Keratinocyte (primary cell): ENCODE measurements around the gene S100A13. TPM values are rescaled to one million over a fixed set of nuclear protein-coding genes. Genes with fewer than 3 reads are reported as not detected.

Source experiments
- DNase-seq: peaks from one replicate; pipeline ENCODE4 v3.0.0-alpha.2; 2011; ENCODE audit warnings: low read depth, missing footprints, low spot score
- FAIRE-seq: peaks from 2 replicates; lab custom pipeline; 2011; peaks lifted over from hg19 to GRCh38; lab: Jason Lieb, UNC
- H2AFZ ChIP-seq: 2 replicates; pipeline ENCODE4 v1.6.0; 2012; ENCODE audit warnings: low read length, control low read depth, inconsistent platforms; ENCODE audit not compliant: control insufficient read depth
- H3K27ac ChIP-seq: 2 replicates; pipeline ENCODE4 v1.5.1; 2011; ENCODE audit warnings: low read length; ENCODE audit not compliant: control insufficient read depth, insufficient read depth
- H3K27me3 ChIP-seq: 3 replicates; pipeline ENCODE4 v1.6.0; 2011; ENCODE audit warnings: low read length; ENCODE audit not compliant: control insufficient read depth, insufficient read depth; ENCODE audit errors: extremely low read depth
- H3K36me3 ChIP-seq, 2 experiments: 2 replicates in 1 of 2; 3 replicates in 1 of 2; pipeline ENCODE4 v1.5.1; 2011; ENCODE audit warnings: low read length in 2 of 2, mild to moderate bottlenecking in 1 of 2; ENCODE audit not compliant: control insufficient read depth in 2 of 2, insufficient read depth in 2 of 2; ENCODE audit errors: extremely low read depth in 1 of 2
- H3K4me1 ChIP-seq: 3 replicates; pipeline ENCODE4 v1.5.1; 2011; ENCODE audit warnings: low read length; ENCODE audit not compliant: control insufficient read depth, insufficient read depth; ENCODE audit errors: extremely low read depth
- H3K4me2 ChIP-seq: 3 replicates; pipeline ENCODE4 v1.6.0; 2011; ENCODE audit warnings: low read depth, low read length; ENCODE audit not compliant: control insufficient read depth, insufficient read depth; ENCODE audit errors: extremely low read depth
- H3K4me3 ChIP-seq, 3 experiments: fragments of 200-600 bp in 1 of 3; sonication (generic) in 1 of 3; 2 replicates in 2 of 3; 3 replicates in 1 of 3; pipeline ENCODE4 v1.5.1; 2011 to 2016; ENCODE audit warnings: low read length in 3 of 3, mild to moderate bottlenecking in 3 of 3, control low read depth in 2 of 3, inconsistent platforms in 1 of 3, low read depth in 1 of 3, mixed read lengths in 1 of 3, mixed run types in 1 of 3, moderate library complexity in 1 of 3; ENCODE audit not compliant: control insufficient read depth in 2 of 3, insufficient read depth in 2 of 3; ENCODE audit errors: extremely low read depth in 1 of 3
- H3K79me2 ChIP-seq: 2 replicates; pipeline ENCODE4 v1.6.0; 2012; ENCODE audit warnings: low read length; ENCODE audit not compliant: control insufficient read depth, insufficient read depth
- H3K9ac ChIP-seq: 3 replicates; pipeline ENCODE4 v1.6.0; 2011; ENCODE audit warnings: low read length; ENCODE audit not compliant: control insufficient read depth, insufficient read depth; ENCODE audit errors: extremely low read depth
- H3K9me1 ChIP-seq: 3 replicates; pipeline ENCODE4 v1.6.0; 2011; ENCODE audit warnings: low read length; ENCODE audit not compliant: control insufficient read depth, insufficient read depth; ENCODE audit errors: extremely low read depth
- H3K9me3 ChIP-seq: 2 replicates; pipeline ENCODE4 v1.5.1; 2012; ENCODE audit warnings: low read depth, low read length; ENCODE audit not compliant: control insufficient read depth
- H4K20me1 ChIP-seq: 3 replicates; pipeline ENCODE4 v1.6.0; 2011; ENCODE audit warnings: low read length; ENCODE audit not compliant: control insufficient read depth, insufficient read depth; ENCODE audit errors: extremely low read depth
- EZH2 ChIP-seq: IDR thresholded peaks from one replicate; pipeline ENCODE4 v1.6.1; 2012; ENCODE audit warnings: inconsistent platforms, mild to moderate bottlenecking, low read length, moderate library complexity
- dilution Hi-C: fragments of 300-500 bp; cut with MboI; formaldehyde crosslinking; loops from one replicate; pipeline ENCODE4 v1.7.0; 2020; ENCODE audit warnings: low sequenced_read_pairs; ENCODE audit not compliant: extremely low pct_ligation_motif_present
- polyA plus RNA-seq, 5 experiments: library from polyadenylated mRNA; depleted of rRNA in 3 of 5; stranded (reverse) in 3 of 5; stranded (forward) in 1 of 5; unstranded in 1 of 5; fragments of >200 nt; gene quantifications; 1 replicate in 1 of 5; 2 replicates in 3 of 5; 3 replicates in 1 of 5; pipeline versions ENCODE4 v1.2.1 to v1.2.3, GENCODE V29; 2011 to 2012; ENCODE audit warnings: missing spikeins in 2 of 5, low read depth in 1 of 5, low replicate concordance in 1 of 5
- TF ChIP-seq, protein P1 (sequence below), 3 experiments: IDR thresholded peaks in 1 of 3; conservative IDR thresholded peaks in 1 of 3; optimal IDR thresholded peaks in 1 of 3; 2 replicates in 2 of 3; 3 replicates in 1 of 3; pipeline versions ENCODE3 to v1.5.1; 2011; ENCODE audit warnings: low read length in 3 of 3, mild to moderate bottlenecking in 3 of 3, moderate library complexity in 2 of 3, control low read depth in 1 of 3, inconsistent platforms in 1 of 3; ENCODE audit not compliant: insufficient read depth in 2 of 3; ENCODE audit errors: extremely low read depth in 1 of 3

The S100A13 gene
- polyA plus RNA-seq, 1 donor (not counting 4 experiments of a cell fraction or from before 2014, with no cell fraction given) = 215 TPM

DNA sequence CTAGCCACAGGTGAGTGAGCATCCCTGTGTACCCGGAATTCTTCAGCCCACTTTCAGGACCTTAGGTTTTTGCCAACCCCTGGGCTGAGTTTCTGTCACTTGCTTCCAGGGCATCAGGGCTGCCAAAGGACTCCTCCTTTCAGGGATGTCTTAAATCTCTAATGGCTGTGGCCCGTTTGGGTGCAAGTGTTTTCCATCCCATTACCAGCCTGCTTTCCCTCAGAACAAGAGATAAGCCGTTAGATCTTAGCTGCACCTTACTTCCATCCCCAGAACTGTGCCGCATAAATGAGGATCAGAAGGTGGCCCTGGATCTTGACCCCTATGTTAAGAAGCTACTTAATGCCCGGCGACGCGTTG is 31.9 kb upstream of the S100A13 start:
- Histone ChIP-seq H3K4me3 (peak overlapping the region; percentile 69 to 97 (median 94)), H3K4me1 (peaks cover 4% of the 10 kb centered on the region), H4K20me1 (no peaks in the 10 kb centered on the region), H2AFZ (peak overlapping the region; percentile 94), H3K9ac (peak overlapping the region; percentile 86), H3K27me3 (no peaks in the 10 kb centered on the region), H3K9me3 (no peaks in the 10 kb centered on the region), H3K36me3 (peaks cover 14 to 23% of the 10 kb centered on the region in 2 experiments), H3K4me2 (peak overlapping the region; percentile 91), H3K79me2 (peaks cover 13% of the 10 kb centered on the region), H3K27ac (peak overlapping the region; percentile 80), H3K9me1 (no peaks in the 10 kb centered on the region)
- TF ChIP-seq EZH2 = no peak
- TF ChIP-seq, protein P1, sequence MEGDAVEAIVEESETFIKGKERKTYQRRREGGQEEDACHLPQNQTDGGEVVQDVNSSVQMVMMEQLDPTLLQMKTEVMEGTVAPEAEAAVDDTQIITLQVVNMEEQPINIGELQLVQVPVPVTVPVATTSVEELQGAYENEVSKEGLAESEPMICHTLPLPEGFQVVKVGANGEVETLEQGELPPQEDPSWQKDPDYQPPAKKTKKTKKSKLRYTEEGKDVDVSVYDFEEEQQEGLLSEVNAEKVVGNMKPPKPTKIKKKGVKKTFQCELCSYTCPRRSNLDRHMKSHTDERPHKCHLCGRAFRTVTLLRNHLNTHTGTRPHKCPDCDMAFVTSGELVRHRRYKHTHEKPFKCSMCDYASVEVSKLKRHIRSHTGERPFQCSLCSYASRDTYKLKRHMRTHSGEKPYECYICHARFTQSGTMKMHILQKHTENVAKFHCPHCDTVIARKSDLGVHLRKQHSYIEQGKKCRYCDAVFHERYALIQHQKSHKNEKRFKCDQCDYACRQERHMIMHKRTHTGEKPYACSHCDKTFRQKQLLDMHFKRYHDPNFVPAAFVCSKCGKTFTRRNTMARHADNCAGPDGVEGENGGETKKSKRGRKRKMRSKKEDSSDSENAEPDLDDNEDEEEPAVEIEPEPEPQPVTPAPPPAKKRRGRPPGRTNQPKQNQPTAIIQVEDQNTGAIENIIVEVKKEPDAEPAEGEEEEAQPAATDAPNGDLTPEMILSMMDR (optimal IDR thresholded peaks at IDR 0.05 in 1 of 3, IDR thresholded peaks at IDR 0.05 in 1 of 3, conservative IDR thresholded peaks at IDR 0.05 in 1 of 3; ENCODE audit: extremely low read depth in 1 of 3, insufficient read depth in 2 of 3, low read length in 3 of 3) = no peak
- FAIRE-seq (no peak), DNase-seq (no peak)
- dilution Hi-C loops = no loop called here

DNA sequence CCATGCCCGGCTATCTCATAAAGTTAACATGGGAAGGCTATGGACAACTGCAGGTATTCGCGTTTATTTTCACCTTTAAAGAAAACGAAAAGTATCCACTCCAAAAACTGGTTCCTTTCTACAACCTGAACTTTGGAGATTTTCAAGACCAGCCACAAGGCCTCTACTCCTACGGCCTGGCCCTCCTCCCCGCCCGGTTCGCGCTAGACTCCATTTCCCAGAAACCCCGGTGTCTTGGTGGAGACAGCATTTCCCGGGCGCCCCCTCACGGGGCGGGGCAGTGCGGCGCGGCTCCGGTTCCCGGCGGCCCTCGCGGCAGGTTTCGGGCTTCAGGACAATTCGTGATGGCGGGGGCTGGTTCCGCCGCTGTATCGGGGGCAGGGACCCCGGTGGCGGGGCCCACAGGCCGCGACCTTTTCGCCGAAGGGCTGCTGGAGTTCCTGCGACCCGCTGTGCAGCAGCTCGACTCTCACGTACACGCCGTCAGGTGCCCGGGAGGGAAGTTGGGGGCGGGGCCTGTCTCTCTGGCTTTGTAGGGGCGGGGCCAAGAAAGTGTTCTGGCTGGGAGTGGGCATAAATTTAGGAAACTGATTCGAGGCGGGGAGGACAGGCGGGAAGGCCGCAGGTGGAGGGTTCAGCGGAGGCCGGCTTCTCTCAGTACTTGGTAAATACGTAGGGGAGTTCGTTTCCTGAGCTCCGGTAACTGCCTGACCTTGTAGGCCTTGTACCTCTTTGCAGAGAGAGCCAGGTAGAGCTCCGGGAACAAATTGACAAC is 31.3 kb upstream of the S100A13 start, which contains the start of gene SNAPIN:
TSS of gene SNAPIN (plus strand) at position 304 of the 775 bp plus-strand sequence. CDS start at position 345, 41 bp downstream.
- H2AFZ ChIP-seq = peak within 1 kb of the TSS; percentile 94

More for the DNA sequence above, 31.3 kb upstream of the S100A13 start, which contains the start of gene SNAPIN:
- Histone ChIP-seq H3K36me3 (peaks cover 13 to 18% of the 10 kb centered on the region in 2 experiments), H3K79me2 (peaks cover 13% of the 10 kb centered on the region), H3K4me3 (peak within 1 kb of the TSS; percentile 69 to 97 (median 94)), H3K9ac (peak within 1 kb of the TSS; percentile 86), H4K20me1 (no peaks in the 10 kb centered on the region), H3K27me3 (no peaks in the 10 kb centered on the region), H3K9me3 (no peaks in the 10 kb centered on the region), H3K27ac (peak within 1 kb of the TSS; percentile 80), H3K4me2 (peak within 1 kb of the TSS; percentile 91), H3K4me1 (peaks cover 4% of the 10 kb centered on the region), H3K9me1 (no peaks in the 10 kb centered on the region)
- dilution Hi-C loops = no loop called here
- DNase-seq (no peak), FAIRE-seq (no peak)
- TF ChIP-seq, protein P1 (optimal IDR thresholded peaks at IDR 0.05 in 1 of 3, IDR thresholded peaks at IDR 0.05 in 1 of 3, conservative IDR thresholded peaks at IDR 0.05 in 1 of 3; ENCODE audit: extremely low read depth in 1 of 3, insufficient read depth in 2 of 3, low read length in 3 of 3) = peak in 1 of 3 experiments; percentile 3
- no peak for TF ChIP-seq EZH2
